Measurements from ENCODE around the gene ST6GALNAC2.
"Not testable (repeated sequence)": the region's sequence is repeated elsewhere in the genome, so short reads cannot be mapped to it uniquely, and the experiment has no call there.

Gene ST6GALNAC2

DNA sequence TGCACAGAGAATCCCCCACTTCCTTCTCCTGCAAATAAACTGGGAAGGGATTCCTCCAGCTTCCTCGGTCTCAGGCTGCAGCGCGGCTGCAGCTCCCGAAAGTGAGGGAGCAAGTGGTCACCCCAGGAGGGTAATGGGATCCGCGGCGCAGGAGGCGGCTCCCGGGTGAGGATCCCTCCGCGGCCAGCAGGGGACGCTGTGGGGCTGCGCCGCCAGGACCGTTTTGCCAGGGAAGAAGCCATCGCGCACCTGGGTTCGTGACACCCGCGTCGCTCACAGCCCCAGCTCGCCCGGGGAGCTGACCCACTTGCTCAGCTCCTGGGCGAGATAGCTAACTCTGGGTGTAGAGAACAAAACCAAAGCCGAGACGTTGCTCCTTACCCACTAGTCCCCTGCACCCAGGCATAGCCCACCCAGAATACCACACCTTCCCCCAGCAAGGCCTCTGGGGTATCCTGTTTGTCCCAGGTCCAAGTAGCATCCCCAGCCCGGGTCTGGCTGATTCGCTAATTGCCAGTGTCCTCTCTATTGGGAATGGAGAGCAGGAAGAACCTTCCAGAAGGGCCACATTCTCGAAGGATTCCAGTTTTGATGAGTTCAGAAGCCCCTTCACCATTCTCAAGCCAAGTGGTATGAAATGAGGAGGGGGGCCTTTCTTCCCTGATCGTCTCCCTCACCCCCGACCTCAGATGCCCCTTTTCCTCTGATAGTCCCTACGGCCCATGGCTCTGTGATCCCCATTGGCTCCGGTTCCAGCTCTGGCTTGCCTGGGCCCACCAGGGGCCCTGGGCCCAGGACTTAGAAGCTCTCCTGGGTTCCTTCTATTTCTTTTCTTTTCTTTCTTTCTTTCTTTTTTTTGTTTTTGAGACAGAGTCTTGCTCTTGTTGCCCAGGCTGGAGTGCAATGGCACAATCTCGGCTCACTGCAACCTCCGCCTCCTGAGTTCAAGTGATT, 62.3 kb downstream of the ST6GALNAC2 start:
- DNase-seq, result peak; percentile 40

DNA sequence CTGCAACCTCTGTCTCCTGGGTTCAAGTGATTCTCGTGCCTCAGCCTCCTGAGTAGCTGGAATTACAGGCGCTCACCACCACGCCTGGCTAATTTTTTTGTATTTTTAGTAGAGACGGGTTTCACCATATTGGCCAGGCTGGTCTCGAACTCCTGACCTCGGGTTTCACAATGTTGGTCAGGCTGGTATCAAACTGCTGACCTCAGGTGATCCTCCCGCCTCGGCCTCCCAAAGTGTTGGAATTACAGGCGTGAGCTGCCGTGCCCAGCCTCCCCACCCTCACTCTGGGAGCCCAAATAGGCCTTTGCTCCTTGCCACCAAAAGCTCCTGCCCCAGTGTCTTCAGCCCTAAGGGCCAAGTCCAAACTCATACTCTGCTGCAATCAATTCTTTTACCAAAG, 64.0 kb downstream of the ST6GALNAC2 start:
- not testable (repeated sequence) for DNase-seq

DNA sequence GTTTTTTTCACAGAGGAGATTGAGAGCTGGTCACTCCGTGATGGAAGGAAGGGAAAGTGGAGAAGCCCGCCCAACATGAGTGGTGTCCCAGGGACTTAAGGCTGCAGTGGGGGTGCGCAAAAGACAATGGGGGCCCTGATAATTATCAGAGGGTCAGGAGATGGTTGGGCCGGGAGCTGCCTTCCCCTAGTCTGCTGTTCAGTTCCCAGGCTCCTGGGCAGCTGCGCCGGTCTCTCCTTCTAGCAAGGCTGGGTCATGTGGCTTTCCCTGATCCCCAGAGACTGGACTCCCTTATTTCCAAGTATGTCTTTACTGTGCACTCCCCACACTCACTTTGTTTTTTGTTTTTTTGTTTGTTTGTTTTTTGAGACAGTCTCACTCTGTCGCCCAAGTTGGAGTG, 64.4 kb downstream of the ST6GALNAC2 start:
- no peak for DNase-seq

GRCh38 chr17:76519048-76519966, 66.4 kb downstream of the ST6GALNAC2 start:
- no peak for DNase-seq

- no peak for DNase-seq
Measured at GRCh38 chr17:76517638-76518038, 68.0 kb downstream of the ST6GALNAC2 start.

Measured in DMS79 treated with DMSO at 0.1 percent for 48 hours (cell line).